B cell (primary cell): Measurements from ENCODE around the gene TAS2R16. TPM values are rescaled to one million over a fixed set of nuclear protein-coding genes. Genes with fewer than 3 reads are reported as not detected.

ENCODE experiments used
- ATAC-seq: fragments of 200-7000 bp; cut with Tn5 transposase; one replicate; pipeline ENCODE4 v1.10.0; 2021; ENCODE audit warnings: low read depth, mild to moderate bottlenecking, moderate number of reproducible peaks, moderate library complexity
- CTCF ChIA-PET: fragments of 350-600 bp; sonication (Branson Sonifier 250); formaldehyde crosslinking; loops from one replicate; lab custom pipeline; 2021; ENCODE audit warnings: antibody characterized with exemption, inconsistent platforms; lab: Charles Lee
- POLR2A ChIA-PET: fragments of 350-600 bp; sonication (Branson Sonifier 250); formaldehyde crosslinking; loops from one replicate; lab custom pipeline; 2021; ENCODE audit warnings: antibody characterized with exemption; lab: Charles Lee
- DNase-seq: peaks from one replicate; pipeline ENCODE4 v3.0.0; 2013
- H2AFZ ChIP-seq: 2 replicates; pipeline ENCODE4 v1.6.1; 2012; ENCODE audit warnings: mild to moderate bottlenecking, low read depth, low read length; ENCODE audit not compliant: insufficient read depth, poor library complexity, severe bottlenecking
- H3K27ac ChIP-seq, 2 donors: 1 replicate in 1 of 2; 2 replicates in 1 of 2; pipeline ENCODE4 v1.5.1; 2012 to 2013; ENCODE audit warnings: low read length in 2 of 2, mild to moderate bottlenecking in 2 of 2, moderate library complexity in 1 of 2
- H3K27me3 ChIP-seq, 4 experiments: fragments of 200-600 bp in 1 of 4; sonication (generic) in 1 of 4; replicated peaks in 1 of 4; 1 replicate in 2 of 4; 2 replicates in 2 of 4; pipeline versions ENCODE4 v1.6.1 to v1.7.0; 2013 to 2016; ENCODE audit warnings: low read length in 3 of 4, mild to moderate bottlenecking in 2 of 4, mixed read lengths in 1 of 4, moderate library complexity in 1 of 4; ENCODE audit not compliant: insufficient read depth in 4 of 4, control insufficient read depth in 3 of 4; ENCODE audit errors: control extremely low read depth in 1 of 4
- H3K36me3 ChIP-seq, 2 experiments: replicated peaks in 1 of 2; 1 replicate in 1 of 2; 2 replicates in 1 of 2; pipeline versions ENCODE4 v1.6.1 to v1.7.1; 2013; ENCODE audit warnings: low read length in 1 of 2; ENCODE audit not compliant: insufficient read depth in 2 of 2, control insufficient read depth in 1 of 2; ENCODE audit errors: control extremely low read depth in 1 of 2, extremely low read depth in 1 of 2
- H3K4me1 ChIP-seq, 2 donors: fragments of 200-600 bp in 1 of 2; sonication (generic) in 1 of 2; 1 replicate in 1 of 2; 2 replicates in 1 of 2; pipeline versions ENCODE4 v1.5.1 to v1.6.1; 2013 to 2017; ENCODE audit warnings: low read length in 2 of 2; ENCODE audit not compliant: control insufficient read depth in 2 of 2, insufficient read depth in 2 of 2
- H3K4me2 ChIP-seq: replicated peaks from 2 replicates; pipeline ENCODE3; 2012; ENCODE audit warnings: mild to moderate bottlenecking, low read depth, low read length; ENCODE audit not compliant: poor library complexity, severe bottlenecking
- H3K4me3 ChIP-seq, 5 experiments: fragments of 200-600 bp in 1 of 5; sonication (generic) in 1 of 5; 1 replicate in 3 of 5; 2 replicates in 2 of 5; pipeline versions ENCODE4 v1.5.1 to v1.7.0; 2011 to 2016; ENCODE audit warnings: low read length in 4 of 5, mild to moderate bottlenecking in 4 of 5, low read depth in 2 of 5, control low read depth in 1 of 5, moderate library complexity in 1 of 5; ENCODE audit not compliant: insufficient read depth in 1 of 5; ENCODE audit errors: control extremely low read depth in 1 of 5, extremely low read depth in 1 of 5
- H3K79me2 ChIP-seq: fragments of 200-600 bp; sonication (generic); one replicate; pipeline ENCODE4 v1.6.0; 2016; ENCODE audit warnings: low read length; ENCODE audit not compliant: control insufficient read depth, insufficient read depth
- H3K9ac ChIP-seq: fragments of 200-600 bp; sonication (generic); 2 replicates; pipeline ENCODE4 v1.6.1; 2017; ENCODE audit warnings: mild to moderate bottlenecking, low read length, moderate library complexity
- H3K9me3 ChIP-seq, 3 donors: one replicate each; pipeline versions ENCODE4 v1.6.1 to v1.7.1; 2013; ENCODE audit warnings: low read length in 2 of 3; ENCODE audit not compliant: control insufficient read depth in 2 of 3, insufficient read depth in 1 of 3; ENCODE audit errors: control extremely low read depth in 1 of 3
- H4K20me1 ChIP-seq: 2 replicates; pipeline ENCODE4 v1.6.0; 2012; ENCODE audit warnings: mild to moderate bottlenecking, low read length; ENCODE audit not compliant: insufficient read depth, control insufficient read depth, poor library complexity, severe bottlenecking
- H3K27ac Mint-ChIP-seq: one replicate; pipeline ENCODE4 v1.8.0; 2021; ENCODE audit warnings: mixed read lengths
- H3K27me3 Mint-ChIP-seq: one replicate; pipeline ENCODE4 v1.8.0; 2021; ENCODE audit warnings: mixed read lengths
- H3K4me1 Mint-ChIP-seq: one replicate; pipeline ENCODE4 v1.8.0; 2021; ENCODE audit warnings: mixed read lengths
- H3K4me3 Mint-ChIP-seq: one replicate; pipeline ENCODE4 v1.8.0; 2021; ENCODE audit warnings: mixed read lengths
- H3K9me3 Mint-ChIP-seq: one replicate; pipeline ENCODE4 v1.8.0; 2022; ENCODE audit warnings: mixed read lengths; ENCODE audit not compliant: insufficient read depth
- CTCF ChIP-seq: fragments of 200-600 bp; IDR thresholded peaks from one replicate; pipeline ENCODE4 v1.8.0; 2022; ENCODE audit warnings: antibody characterized with exemption, mild to moderate bottlenecking
- EZH2 ChIP-seq: IDR thresholded peaks from 2 replicates; pipeline ENCODE4 v1.6.1; 2012; ENCODE audit warnings: borderline replicate concordance, low read depth, mild to moderate bottlenecking, moderate library complexity, low read length; ENCODE audit not compliant: insufficient read depth, poor library complexity, severe bottlenecking
- WGBS: methylation state at CpG from one replicate; pipeline ENCODE4 v1.1.5; 2013; ENCODE audit warnings: missing lambda C conversion rate; ENCODE audit not compliant: insufficient coverage; 5-methylcytosine and 5-hydroxymethylcytosine counted together
- intact Hi-C: fragments of 100-400 bp; cut with micrococcal nuclease; formaldehyde crosslinking; loops from one replicate; pipeline ENCODE4 v1.10.0; 2022
- polyA plus RNA-seq: library from polyadenylated mRNA; depleted of rRNA; stranded (reverse); fragments of >200 nt; gene quantifications from 2 replicates; pipeline ENCODE4 v1.2.3, GENCODE V29; 2012
- total RNA-seq, 2 donors: library from RNA; stranded (reverse); fragments of 120-200 nt in 1 of 2; gene quantifications; 1 replicate in 1 of 2; 2 replicates in 1 of 2; pipeline versions ENCODE4 v1.2.3 to v1.2.4, GENCODE V29; 2013 to 2022

The TAS2R16 gene
- total and polyA plus RNA-seq, 2 donors (not counting 1 experiment from before 2014, with no cell fraction given) = not detected

- H3K4me3 Mint-ChIP-seq = no peak overlapping the region
- ChIA-PET CTCF (no interaction called here), POLR2A (no interaction called here)
- no peak overlapping the region for H3K4me3 ChIP-seq
- no peaks in the 10 kb centered on the region for H3K9me3 ChIP-seq
- no peaks in the 10 kb centered on the region for H4K20me1 ChIP-seq
- no peaks in the 10 kb centered on the region for H3K27me3 ChIP-seq
- H3K36me3 ChIP-seq = no peaks in the 10 kb centered on the region
- intact Hi-C loops = no loop called here
- DNase-seq (no peak), ATAC-seq (no peak)
- H3K4me2 ChIP-seq = no peak overlapping the region
- H3K27ac ChIP-seq = no peak overlapping the region
- no peaks in the 10 kb centered on the region for H3K4me1 ChIP-seq
- H3K9me3 Mint-ChIP-seq = peaks cover 5% of the 10 kb centered on the region
- no CpG with 5 or more reads among the region's 2 CpGs for WGBS
- no peaks in the 10 kb centered on the region for H3K4me1 Mint-ChIP-seq
- no peak overlapping the region for H2AFZ ChIP-seq
- TF ChIP-seq CTCF = no peak
- no peak for TF ChIP-seq EZH2
- H3K27me3 Mint-ChIP-seq = no peaks in the 10 kb centered on the region
- H3K79me2 ChIP-seq = no peaks in the 10 kb centered on the region
- H3K27ac Mint-ChIP-seq = no peak overlapping the region
- no peak overlapping the region for H3K9ac ChIP-seq
Measured at GRCh38 chr7:123011766-123012369, 16.4 kb upstream of the TAS2R16 start.

GRCh38 chr7:123004931-123005330 is 9.4 kb upstream of the TAS2R16 start:
- ATAC-seq = no peak
- no CpG with 5 or more reads among the region's 1 CpG for WGBS
- no peak overlapping the region for H3K4me2 ChIP-seq
- H3K4me3 ChIP-seq = no peak overlapping the region
- CTCF ChIA-PET = no interaction called here
- no peaks in the 10 kb centered on the region for H3K27me3 Mint-ChIP-seq
- H3K27me3 ChIP-seq = no peaks in the 10 kb centered on the region
- intact Hi-C loops = no loop called here
- no peak overlapping the region for H3K27ac Mint-ChIP-seq
- no peaks in the 10 kb centered on the region for H3K9me3 ChIP-seq
- no peak overlapping the region for H3K9ac ChIP-seq
- POLR2A ChIA-PET = no interaction called here
- DNase-seq = no peak
- no peak overlapping the region for H3K4me3 Mint-ChIP-seq
- H3K4me1 Mint-ChIP-seq = no peaks in the 10 kb centered on the region
- H3K36me3 ChIP-seq = no peaks in the 10 kb centered on the region
- no peak overlapping the region for H3K27ac ChIP-seq
- no peaks in the 10 kb centered on the region for H4K20me1 ChIP-seq
- H3K4me1 ChIP-seq = no peaks in the 10 kb centered on the region
- no peaks in the 10 kb centered on the region for H3K9me3 Mint-ChIP-seq
- H3K79me2 ChIP-seq = no peaks in the 10 kb centered on the region
- no peak overlapping the region for H2AFZ ChIP-seq
- TF ChIP-seq CTCF (no peak), EZH2 (no peak)
